ENCODE measurements around the gene CACNA1G.

CACNA1G gene

DNA sequence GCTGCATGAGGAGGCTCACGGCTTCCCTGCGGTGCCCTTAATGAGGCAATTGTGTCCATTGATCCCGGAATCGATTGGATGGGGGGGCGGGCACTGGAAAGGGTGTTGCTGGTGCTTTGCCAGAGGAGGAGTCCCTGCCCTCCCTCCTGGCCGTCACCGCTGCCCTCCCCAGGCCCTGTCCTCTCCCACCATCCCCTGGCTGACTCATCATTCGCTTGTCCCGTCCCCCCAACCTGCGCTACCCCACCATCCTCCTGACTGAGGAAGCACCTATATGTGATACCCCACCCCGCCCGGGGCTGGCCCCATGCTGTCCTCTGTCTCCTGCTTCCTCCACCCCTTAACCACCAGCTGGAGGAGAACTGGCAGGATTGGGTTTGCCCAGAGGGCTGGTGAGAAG lies 20.8 kb downstream of the CACNA1G start:
- TF ChIP-seq, protein P1, sequence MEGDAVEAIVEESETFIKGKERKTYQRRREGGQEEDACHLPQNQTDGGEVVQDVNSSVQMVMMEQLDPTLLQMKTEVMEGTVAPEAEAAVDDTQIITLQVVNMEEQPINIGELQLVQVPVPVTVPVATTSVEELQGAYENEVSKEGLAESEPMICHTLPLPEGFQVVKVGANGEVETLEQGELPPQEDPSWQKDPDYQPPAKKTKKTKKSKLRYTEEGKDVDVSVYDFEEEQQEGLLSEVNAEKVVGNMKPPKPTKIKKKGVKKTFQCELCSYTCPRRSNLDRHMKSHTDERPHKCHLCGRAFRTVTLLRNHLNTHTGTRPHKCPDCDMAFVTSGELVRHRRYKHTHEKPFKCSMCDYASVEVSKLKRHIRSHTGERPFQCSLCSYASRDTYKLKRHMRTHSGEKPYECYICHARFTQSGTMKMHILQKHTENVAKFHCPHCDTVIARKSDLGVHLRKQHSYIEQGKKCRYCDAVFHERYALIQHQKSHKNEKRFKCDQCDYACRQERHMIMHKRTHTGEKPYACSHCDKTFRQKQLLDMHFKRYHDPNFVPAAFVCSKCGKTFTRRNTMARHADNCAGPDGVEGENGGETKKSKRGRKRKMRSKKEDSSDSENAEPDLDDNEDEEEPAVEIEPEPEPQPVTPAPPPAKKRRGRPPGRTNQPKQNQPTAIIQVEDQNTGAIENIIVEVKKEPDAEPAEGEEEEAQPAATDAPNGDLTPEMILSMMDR (IDR thresholded peaks at IDR 0.05), result no peak
- no peak for TF ChIP-seq ZFX (IDR thresholded peaks at IDR 0.05; ENCODE audit: borderline replicate concordance)
- no peak overlapping the region for H3K27ac ChIP-seq

DNA sequence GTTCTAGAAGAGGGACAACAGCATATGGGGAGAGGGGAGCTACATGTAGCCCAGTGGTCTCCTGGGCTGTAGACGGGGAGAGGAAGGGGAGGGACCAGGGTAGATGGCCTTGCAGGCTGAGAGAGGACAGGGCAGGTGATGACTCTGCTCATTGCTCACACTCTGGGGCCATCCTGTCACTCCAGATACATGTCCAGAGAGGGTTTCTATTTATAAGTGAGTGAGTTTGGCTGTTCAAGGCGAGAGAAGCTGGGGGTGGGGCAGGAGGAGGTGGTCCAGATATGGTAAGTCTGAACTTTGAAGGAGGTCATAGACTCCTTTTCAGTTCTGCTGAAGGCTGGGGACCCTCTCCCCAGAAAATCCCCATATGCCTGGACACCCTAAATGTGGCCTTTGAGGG lies 22.2 kb downstream of the CACNA1G start:
- H3K27ac ChIP-seq, result no peak overlapping the region
- TF ChIP-seq, protein P1 (IDR thresholded peaks at IDR 0.05), result no peak
- TF ChIP-seq ZFX (IDR thresholded peaks at IDR 0.05; ENCODE audit: borderline replicate concordance), result no peak

DNA sequence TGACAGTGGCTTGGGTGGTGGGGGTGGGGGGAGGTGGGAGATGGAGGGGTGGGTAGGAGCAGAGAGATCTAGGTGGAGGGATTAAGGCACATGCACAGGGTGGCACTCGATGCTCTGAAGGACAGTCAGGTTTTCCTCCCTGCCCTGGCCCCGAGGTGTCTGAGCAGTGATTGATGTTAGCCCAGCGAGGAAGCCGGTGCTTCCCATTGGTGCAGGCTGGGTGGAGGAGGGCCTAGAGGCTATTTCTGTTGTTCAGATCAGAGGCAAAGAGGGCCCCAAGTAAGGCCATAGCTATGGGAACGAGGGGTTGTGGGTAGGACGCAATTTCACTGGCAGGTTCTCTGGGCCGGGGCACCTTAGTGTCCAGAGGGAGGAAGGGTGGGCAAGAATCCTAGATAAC lies 23.1 kb downstream of the CACNA1G start:
- TF ChIP-seq ZFX (IDR thresholded peaks at IDR 0.05; ENCODE audit: borderline replicate concordance), result no peak
- TF ChIP-seq, protein P1 (IDR thresholded peaks at IDR 0.05), result no peak
- no peak overlapping the region for H3K27ac ChIP-seq

DNA sequence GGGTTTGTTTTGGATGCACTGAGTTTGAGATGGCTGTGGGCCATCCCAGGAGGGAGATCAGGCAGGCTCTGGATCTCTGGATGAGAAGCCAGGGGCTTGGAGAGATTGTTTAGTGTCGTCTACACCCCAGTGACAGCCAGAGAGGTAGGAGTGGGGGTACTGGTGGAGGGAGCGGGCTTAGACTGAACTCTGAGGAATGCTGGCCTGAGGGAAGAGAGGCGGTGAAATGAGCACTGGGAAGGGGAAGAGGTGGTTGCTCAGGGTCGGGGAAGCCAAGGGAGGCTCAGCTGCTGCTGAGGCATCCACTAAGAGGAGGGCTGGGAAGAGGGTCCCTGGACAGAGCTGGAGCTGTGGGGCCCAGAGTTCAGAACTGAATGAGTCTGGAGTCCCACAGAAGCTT lies 23.6 kb downstream of the CACNA1G start:
- TF ChIP-seq, protein P1 (IDR thresholded peaks at IDR 0.05), result no peak
- no peak for TF ChIP-seq ZFX (IDR thresholded peaks at IDR 0.05; ENCODE audit: borderline replicate concordance)

DNA sequence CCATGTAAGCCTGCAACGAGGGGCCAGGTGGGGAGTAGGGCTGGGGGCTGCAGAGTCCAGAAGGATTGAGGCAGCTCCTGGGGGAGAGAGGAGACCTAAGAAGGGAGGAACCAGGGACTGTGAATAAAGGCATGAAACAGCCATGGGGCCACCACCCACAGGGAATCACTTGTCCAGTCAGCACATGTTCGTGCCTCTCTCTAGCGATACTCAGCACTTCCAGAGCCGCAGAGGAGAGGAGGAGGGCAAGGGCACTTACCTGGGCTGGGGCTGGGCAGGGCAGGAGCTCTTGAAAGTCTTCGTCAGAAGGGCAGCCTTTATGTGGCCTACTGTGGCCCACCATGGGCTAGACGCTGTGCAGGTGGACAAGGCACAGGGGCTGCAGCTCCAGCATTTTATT lies 24.2 kb downstream of the CACNA1G start:
- no peak for TF ChIP-seq ZFX (IDR thresholded peaks at IDR 0.05; ENCODE audit: borderline replicate concordance)
- TF ChIP-seq, protein P1 (IDR thresholded peaks at IDR 0.05), result no peak
- no peak overlapping the region for H3K27ac ChIP-seq

More for the DNA sequence above, 23.6 kb downstream of the CACNA1G start:
- no peak overlapping the region for H3K27ac ChIP-seq

DNA sequence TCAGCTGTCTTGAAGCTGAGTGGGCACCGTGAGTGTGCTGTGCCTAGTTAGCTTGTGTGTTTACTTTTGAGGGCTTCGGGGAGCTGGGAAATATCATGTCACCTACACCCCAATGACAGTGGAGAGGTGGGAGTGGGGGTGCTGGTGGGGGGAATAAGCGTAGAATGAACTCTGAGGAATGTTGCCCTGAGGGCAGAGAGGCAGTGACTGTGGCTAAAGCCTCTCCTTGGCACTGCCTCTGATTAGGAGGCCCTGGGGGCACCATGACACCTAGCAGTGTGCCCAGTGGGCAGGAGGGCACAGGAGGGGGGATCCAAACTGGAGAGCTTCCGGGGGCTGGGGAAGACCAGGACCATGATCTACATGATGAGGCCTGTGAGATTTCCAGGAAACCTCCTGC lies 24.8 kb downstream of the CACNA1G start:
- no peak for TF ChIP-seq ZFX (IDR thresholded peaks at IDR 0.05; ENCODE audit: borderline replicate concordance)
- TF ChIP-seq, protein P1 (IDR thresholded peaks at IDR 0.05), result no peak
- no peak overlapping the region for H3K27ac ChIP-seq

DNA sequence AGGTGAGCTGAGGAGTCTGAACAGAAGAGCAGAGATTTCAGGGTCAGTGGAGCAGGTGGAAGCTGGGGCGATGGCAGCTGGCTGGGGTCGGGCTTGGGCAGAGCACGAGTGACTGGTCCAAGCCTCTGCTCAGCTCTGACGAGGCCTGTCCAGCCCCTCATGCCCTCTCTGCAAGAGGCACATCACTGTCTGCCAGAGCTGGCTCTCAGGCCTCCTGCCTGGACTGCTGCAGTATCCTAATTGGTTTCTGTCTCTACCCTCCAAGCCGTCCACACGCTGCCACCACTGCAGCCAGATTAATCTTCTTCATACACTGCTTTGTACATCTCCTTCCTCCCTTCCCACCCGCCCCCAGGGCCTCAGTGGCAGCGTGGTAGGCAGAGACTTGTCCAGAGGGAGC lies 25.4 kb downstream of the CACNA1G start:
- TF ChIP-seq, protein P1 (IDR thresholded peaks at IDR 0.05), result no peak
- no peak for TF ChIP-seq ZFX (IDR thresholded peaks at IDR 0.05; ENCODE audit: borderline replicate concordance)
- no peak overlapping the region for H3K27ac ChIP-seq

Measured in 22Rv1 (cell line).